Stimulated activated naive CD8-positive, alpha-beta T cell treated with anti-CD3 and anti-CD28 coated beads, Interleukin-15, amount 100 ng/mL, for 72 hours (primary cell): ENCODE results near the gene C10orf53.
"Not testable (repeated sequence)": the region's sequence is repeated elsewhere in the genome, so short reads cannot be mapped to it uniquely, and the experiment has no call there.

Source experiments
- ATAC-seq: fragments of 150-1000 bp; cut with Tn5 transposase; 2 replicates; pipeline ENCODE4 v1.10.0; 2021; ENCODE audit warnings: mild to moderate bottlenecking, moderate library complexity
- DNase-seq, 2 donors: peaks; one replicate each; pipeline ENCODE4 v3.0.0; 2021 to 2022
- H3K27ac Mint-ChIP-seq, 2 donors: one replicate each; pipeline ENCODE4 v1.8.0; 2022; ENCODE audit warnings: mild to moderate bottlenecking in 2 of 2, mixed read lengths in 2 of 2, moderate library complexity in 2 of 2
- H3K27me3 Mint-ChIP-seq: one replicate; pipeline ENCODE4 v1.8.0; 2022; ENCODE audit warnings: mixed read lengths
- H3K4me1 Mint-ChIP-seq: one replicate; pipeline ENCODE4 v1.8.0; 2022; ENCODE audit warnings: mild to moderate bottlenecking, mixed read lengths
- H3K4me3 Mint-ChIP-seq, 2 donors: one replicate each; pipeline ENCODE4 v1.8.0; 2022; ENCODE audit warnings: mild to moderate bottlenecking in 2 of 2, mixed read lengths in 2 of 2, moderate library complexity in 1 of 2
- H3K9me3 Mint-ChIP-seq, 2 donors: one replicate each; pipeline ENCODE4 v1.8.0; 2022; ENCODE audit warnings: mixed read lengths in 2 of 2

C10orf53 gene

DNA sequence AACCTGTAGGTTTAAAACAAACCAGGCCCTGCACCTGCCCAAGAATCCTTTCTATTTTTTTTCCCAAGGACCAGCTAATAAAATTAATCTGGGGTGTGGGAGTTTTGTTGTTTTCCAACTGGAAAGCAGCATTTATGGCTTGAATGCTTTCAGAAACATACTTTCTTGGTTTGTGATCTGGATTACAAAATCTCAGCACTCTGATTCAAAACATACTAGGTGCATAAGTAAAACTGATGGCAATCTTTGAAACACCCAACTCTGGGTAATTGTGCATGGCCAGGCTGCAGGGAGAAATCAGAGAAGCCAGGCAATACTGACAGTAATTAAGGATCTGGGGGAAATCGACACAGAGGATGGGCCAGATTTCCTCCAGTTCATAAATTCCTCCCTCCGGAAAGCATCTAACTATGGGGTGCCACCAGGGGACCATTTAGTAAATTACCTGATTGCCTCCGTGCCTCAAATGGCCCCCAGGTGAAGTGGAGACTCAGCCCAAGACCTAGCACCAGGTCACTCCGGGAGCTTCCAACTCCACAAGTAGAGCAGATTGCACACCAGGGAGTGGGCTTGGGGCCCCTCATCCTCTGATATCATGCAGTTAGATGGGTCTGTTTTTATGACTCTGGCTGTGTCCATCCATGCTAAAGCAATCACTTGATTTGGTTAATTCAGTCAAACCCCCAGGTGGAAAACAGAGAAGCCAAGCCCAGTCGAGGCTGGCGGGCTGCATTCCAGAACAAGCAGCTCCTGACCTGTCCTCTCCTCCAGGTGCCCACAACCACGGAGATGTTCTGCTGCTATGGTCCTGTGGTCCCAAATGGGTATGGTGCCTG lies 15.2 kb upstream of the C10orf53 start:
- H3K27me3 Mint-ChIP-seq = peaks cover 14% of the 10 kb centered on the region
- H3K27ac Mint-ChIP-seq = no peak overlapping the region
- H3K9me3 Mint-ChIP-seq = peaks cover 7 to 9% of the 10 kb centered on the region in 2 donors
- ATAC-seq (no peak), DNase-seq (no peak)
- H3K4me1 Mint-ChIP-seq = no peaks in the 10 kb centered on the region
- no peak overlapping the region for H3K4me3 Mint-ChIP-seq

DNA sequence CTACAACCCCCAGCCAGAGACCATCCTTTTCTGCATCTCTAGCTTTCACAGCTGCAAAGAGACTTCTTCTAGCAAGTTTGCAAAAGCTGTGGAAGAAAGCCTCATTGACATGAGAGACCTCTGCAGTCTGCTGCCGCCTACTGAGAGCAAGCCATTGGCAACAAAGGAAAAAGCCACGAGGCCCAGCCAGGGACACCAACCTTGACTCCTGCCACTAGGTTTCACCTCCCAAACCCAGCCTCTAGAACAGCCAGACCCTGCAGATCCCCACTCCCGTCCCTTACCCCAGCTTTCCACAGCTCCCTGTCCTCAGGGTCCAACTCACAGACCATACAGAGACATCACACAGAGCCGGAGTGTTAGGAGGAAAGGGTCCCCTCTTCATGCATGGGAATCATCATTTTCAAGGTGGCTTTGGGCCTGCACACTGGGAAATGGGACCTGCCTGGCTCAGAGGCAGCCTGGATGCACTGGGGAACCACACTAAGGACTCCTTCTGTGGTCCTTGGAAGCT lies 14.6 kb upstream of the C10orf53 start:
- Mint-ChIP-seq H3K27ac (no peak overlapping the region), H3K9me3 (peaks cover 2 to 3% of the 10 kb centered on the region in 2 donors), H3K4me3 (no peak overlapping the region), H3K4me1 (no peaks in the 10 kb centered on the region), H3K27me3 (peaks cover 14% of the 10 kb centered on the region)
- DNase-seq (no peak), ATAC-seq (no peak)

DNA sequence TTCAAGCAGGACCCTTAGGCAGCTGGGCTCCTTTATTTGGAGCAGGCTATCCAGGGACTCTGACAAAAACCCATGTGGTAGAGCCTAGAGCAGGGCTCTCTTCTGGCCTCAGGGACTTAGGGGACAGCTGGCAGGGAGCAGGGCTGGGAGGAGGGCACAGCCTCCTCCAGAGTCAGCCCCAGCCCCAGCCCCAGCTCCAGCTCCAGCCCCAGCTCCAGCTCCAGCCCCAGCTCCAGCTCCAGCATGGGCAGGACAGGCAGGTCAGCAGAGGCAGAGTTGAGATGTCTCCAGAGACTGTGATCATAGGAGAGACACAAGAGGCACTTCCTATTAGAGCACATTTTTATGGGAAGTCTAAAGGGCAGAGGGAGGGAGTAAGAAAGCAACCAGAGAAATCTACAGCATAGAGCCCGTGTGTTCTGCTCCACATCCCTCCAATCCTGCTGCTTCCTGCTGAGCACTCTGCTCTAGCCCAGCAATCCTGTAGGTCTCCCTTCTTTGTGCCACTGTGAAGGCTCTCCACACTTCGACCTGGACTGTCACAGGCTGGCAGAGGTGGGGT lies 13.3 kb upstream of the C10orf53 start:
- Mint-ChIP-seq H3K4me1 (no peaks in the 10 kb centered on the region), H3K27me3 (peaks cover 24% of the 10 kb centered on the region), H3K27ac (no peak overlapping the region), H3K4me3 (no peak overlapping the region), H3K9me3 (peaks cover 0 to 4% of the 10 kb centered on the region in 2 donors)
- ATAC-seq (no peak), DNase-seq (no peak)

DNA sequence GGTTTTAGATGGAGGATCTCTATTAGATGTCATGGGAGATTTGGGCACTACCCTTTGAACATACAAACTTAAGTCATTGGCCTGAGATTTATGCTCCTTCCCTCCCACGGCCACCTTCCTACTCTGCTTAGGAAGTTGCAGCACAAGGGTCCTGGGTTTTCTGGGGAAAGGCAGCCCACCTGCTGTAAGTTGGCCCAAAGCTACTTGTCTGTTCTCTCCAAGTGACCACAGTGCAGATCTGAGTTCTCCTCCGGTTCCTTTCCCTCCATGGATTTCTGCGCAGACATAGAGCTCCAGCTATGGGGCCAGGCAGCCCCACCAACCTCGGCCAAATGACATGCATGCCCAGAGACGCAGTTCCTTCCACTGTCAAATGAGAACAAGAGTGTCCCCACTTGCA lies 12.8 kb upstream of the C10orf53 start:
- DNase-seq (no peak), ATAC-seq (no peak)
- Mint-ChIP-seq H3K4me1 (no peaks in the 10 kb centered on the region), H3K9me3 (peaks cover 1 to 5% of the 10 kb centered on the region in 2 donors), H3K27ac (no peak overlapping the region), H3K27me3 (peaks cover 29% of the 10 kb centered on the region), H3K4me3 (no peak overlapping the region)

DNA sequence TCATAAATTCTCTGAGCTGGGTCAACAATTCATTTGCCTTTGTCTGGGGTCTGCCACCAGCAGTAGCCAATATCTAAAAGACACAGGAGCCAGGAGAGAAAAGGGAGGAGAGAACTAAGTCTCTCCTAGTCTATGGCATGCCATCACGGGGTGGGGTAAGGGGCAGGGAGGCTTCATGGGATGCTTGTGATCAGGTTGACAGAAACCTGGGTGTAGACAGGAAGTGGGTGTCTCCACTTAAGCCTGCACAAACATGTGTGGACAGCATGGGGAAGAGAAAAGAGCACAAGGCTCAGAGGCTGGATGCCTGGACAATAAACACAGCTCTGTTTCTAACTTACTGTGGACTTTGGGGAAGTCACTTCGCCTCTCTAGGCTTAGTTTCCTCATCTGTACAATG lies 11.5 kb upstream of the C10orf53 start:
- ATAC-seq (no peak), DNase-seq (no peak)
- Mint-ChIP-seq H3K27me3 (peaks cover 41% of the 10 kb centered on the region), H3K9me3 (peaks cover 5% of the 10 kb centered on the region in 2 donors), H3K4me1 (no peaks in the 10 kb centered on the region), H3K4me3 (no peak overlapping the region), H3K27ac (no peak overlapping the region)

DNA sequence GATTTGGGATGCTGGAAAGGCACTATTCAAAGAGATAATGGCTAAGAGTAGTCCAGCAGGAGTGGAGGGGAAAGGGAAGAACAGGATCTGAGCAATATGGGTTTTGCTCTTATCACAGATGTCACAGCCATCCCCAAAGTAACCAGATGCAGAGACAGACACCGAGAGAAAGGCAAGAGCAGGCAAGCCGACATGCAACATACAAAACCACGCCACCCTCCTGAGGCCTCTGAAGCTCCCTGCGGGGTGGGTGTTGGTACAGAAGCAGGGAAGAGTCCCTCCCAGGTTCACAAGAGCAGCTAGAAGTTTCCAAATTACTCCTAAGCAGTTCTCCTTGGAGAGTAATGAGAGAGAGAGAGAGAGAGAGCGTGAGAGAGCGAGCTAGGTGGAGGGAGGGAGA lies 10.8 kb upstream of the C10orf53 start:
- Mint-ChIP-seq H3K4me1 (no peaks in the 10 kb centered on the region), H3K9me3 (peaks cover 5 to 9% of the 10 kb centered on the region in 2 donors), H3K27ac (no peak overlapping the region), H3K4me3 (no peak overlapping the region), H3K27me3 (peaks cover 48% of the 10 kb centered on the region)
- ATAC-seq = no peak
- DNase-seq = no peak

DNA sequence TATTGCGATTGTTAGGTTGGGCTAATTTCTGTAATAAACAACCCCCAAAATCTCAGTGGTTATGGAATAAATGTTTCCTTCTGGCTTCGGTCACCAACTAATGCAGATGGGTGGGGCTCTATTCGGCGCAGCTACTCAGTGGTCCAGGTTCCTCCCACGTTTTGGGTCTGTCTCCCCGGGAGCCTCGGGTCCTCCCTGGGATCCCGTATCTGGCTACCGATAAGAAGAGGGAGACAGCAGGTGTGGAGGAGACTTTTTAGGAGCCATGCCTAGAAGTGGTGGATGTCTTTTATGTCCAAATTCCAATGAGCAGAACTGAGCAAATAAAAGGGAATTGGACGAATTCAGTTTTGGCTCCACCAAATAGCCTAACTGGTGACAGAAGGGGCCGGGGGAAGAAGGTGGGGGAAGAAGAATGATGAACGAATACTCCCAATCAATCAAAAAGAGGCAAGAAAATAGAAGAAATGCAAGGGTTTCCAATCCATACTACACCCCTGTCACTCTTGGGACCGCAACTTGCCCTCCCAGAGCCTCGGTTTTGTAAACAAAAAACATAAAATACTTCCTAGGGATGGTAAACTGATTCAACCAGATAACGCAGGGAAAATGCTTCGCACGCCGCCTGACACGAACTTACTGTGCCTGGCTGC lies 498 bp upstream of the C10orf53 start:
- no peaks in the 10 kb centered on the region for H3K4me1 Mint-ChIP-seq
- H3K27me3 Mint-ChIP-seq = peaks cover 73% of the 10 kb centered on the region
- peaks cover 7 to 39% of the 10 kb centered on the region in 2 donors for H3K9me3 Mint-ChIP-seq
- ATAC-seq (no peak), DNase-seq (no peak)
- H3K27ac Mint-ChIP-seq = no peak overlapping the region
- H3K4me3 Mint-ChIP-seq = peak overlapping the region in 1 of 2 donors; percentile 34

DNA sequence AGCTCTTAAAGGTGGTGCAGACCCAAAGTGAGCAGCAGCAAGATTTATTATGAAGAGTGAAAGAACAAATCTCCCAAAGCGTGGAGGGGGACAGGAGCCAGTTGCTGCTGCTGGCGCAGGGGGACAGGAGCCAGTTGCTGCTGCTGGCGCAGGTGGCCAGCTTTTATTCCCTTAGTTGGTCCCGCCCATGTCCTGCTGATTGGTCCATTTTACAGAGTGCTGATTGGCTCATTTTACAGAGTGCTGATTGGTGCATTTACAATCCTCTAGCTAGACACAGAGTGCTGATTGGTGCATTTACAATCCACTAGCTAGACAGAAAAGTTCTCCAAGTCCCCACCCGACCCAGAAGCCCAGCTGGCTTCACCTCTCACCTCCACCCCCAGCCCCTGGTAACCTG lies 3.0 kb downstream of the C10orf53 start:
- not testable (repeated sequence) for DNase-seq, H3K4me1 Mint-ChIP-seq, H3K4me3 Mint-ChIP-seq, ATAC-seq, H3K27ac Mint-ChIP-seq
- Mint-ChIP-seq H3K9me3 (peaks cover 7 to 41% of the 10 kb centered on the region in 2 donors), H3K27me3 (peaks cover 52% of the 10 kb centered on the region)

DNA sequence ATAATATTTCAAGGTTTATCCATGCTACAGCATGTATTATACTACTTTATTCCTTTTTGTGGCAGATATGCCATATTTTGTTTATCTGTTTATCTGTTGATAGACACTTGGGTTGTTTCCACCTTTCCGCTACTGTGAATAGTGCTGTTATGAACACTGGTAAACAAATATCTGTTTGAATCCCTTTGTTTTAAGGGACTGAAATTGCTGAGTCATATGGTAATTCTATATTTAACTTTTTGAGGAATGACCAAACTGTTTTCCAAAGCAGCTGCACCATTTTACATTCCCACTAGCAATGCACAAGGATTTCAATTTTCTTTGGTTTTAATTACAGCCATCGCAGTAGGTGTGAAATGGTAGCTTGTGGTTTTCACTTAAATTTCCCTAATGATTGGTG lies 3.4 kb downstream of the C10orf53 start:
- Mint-ChIP-seq H3K4me3 (no peak overlapping the region), H3K27me3 (peaks cover 52% of the 10 kb centered on the region), H3K9me3 (peaks cover 11 to 41% of the 10 kb centered on the region in 2 donors), H3K4me1 (no peaks in the 10 kb centered on the region), H3K27ac (no peak overlapping the region)
- ATAC-seq (no peak), DNase-seq (no peak)

DNA sequence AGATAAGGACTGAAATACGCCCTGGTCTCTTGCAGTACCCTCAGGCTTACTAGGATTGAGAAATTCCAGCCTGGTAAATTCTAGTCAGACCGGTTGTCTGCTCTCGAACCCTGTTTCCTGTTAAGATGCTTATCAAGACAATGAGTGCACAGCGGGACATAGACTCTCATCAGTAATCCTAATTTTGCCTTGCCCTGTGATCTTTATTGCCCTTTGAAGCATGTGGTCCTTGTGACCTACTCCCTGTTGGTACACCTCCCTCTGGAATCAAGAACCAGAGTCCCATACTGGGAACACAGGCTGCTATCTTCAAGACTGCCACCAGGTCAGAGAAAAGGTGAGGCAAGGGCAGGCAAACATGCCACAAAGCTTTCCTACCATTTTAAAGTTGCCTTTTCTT lies 7.2 kb downstream of the C10orf53 start:
- Mint-ChIP-seq H3K9me3 (peaks cover 13 to 17% of the 10 kb centered on the region in 2 donors), H3K27me3 (peaks cover 52% of the 10 kb centered on the region), H3K4me3 (no peak overlapping the region), H3K27ac (no peak overlapping the region), H3K4me1 (no peaks in the 10 kb centered on the region)
- no peak for ATAC-seq
- DNase-seq = no peak

DNA sequence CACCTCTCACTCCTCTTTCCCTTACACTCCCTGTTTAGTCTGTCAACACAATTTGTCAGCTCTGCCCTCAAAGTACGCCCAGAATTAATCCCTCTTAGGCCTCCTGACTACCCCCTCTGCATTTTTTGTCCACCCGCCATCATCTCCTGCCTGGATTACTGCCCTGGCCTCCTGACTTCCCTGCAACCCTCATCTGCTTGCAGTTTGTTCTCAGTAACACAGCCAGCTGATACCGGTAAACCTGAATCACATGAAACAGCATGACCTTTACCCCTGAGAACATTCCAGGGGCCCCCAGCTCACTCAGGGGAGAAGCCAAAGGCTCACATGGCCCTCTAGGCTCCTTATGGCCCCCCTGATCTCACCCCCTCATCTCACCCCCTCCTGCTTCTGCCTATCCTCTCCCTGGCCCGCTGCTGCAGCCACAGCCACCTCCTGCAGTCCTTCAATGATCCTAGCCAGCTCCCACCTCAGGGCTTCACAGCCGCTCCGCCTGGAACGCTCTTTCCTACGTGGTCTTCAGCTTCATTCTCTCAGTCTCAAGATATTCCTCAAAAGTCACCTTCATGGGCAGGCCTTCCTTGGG lies 8.9 kb downstream of the C10orf53 start:
- H3K4me1 Mint-ChIP-seq = no peaks in the 10 kb centered on the region
- H3K27ac Mint-ChIP-seq = no peak overlapping the region
- ATAC-seq (no peak), DNase-seq (no peak)
- peaks cover 9 to 13% of the 10 kb centered on the region in 2 donors for H3K9me3 Mint-ChIP-seq
- H3K27me3 Mint-ChIP-seq = peaks cover 55% of the 10 kb centered on the region
- H3K4me3 Mint-ChIP-seq = no peak overlapping the region

DNA sequence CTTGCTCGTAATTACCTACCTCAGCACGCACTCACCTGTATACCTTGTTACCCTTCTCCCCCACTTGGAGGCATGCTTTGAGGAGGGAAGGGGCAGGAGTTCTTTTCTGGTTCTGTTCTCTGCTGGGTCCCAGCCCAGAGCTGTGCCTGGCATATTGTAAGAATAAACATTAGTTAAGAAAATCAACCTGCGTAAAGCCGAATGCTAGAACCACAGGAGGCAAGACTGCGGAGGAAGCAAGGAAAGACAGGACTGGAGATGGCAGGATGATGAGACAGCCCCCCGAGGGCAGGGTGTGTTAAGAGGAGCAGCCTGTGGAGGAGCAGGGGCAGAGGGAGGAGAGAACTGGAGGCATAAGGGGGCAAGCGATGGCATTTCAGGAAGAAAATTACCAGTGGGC lies 9.5 kb downstream of the C10orf53 start:
- Mint-ChIP-seq H3K4me3 (no peak overlapping the region), H3K27me3 (peaks cover 55% of the 10 kb centered on the region), H3K9me3 (peaks cover 9 to 13% of the 10 kb centered on the region in 2 donors), H3K27ac (no peak overlapping the region), H3K4me1 (no peaks in the 10 kb centered on the region)
- DNase-seq (no peak), ATAC-seq (no peak)

DNA sequence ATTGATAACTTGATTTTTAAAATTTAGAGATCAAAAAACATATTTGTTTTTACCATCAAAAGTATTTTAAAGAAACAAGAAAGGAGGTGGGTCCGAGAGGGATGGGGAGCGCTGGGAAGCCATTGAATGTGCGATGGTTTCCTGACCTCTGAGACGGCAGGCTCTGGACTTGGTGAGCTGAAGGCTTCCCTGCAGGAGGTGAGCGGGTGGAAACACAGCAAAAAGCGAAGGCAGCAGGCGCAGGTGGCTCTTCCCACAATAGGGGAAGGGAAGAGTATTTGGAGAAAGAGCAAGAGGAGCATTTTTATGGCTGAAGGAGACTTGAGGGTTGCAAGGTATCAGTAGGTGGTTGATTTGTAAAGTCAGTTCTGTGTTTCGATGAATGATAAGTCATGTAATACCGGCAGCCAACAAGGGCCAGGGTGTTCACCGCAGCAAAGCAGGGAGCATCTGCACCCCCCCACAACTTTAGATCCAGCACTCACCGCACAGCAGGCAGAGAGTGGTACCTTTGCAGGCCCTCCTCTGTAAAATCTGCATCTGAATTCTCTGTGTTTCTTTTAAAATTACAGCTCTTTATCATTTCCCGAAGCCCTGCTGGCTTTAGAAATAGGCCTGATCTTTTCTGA lies 10.5 kb downstream of the C10orf53 start:
- DNase-seq (no peak), ATAC-seq (no peak)
- Mint-ChIP-seq H3K4me3 (no peak overlapping the region), H3K9me3 (peaks cover 9 to 13% of the 10 kb centered on the region in 2 donors), H3K4me1 (no peaks in the 10 kb centered on the region), H3K27ac (peak overlapping the region in 1 of 2 donors; percentile 14), H3K27me3 (peaks cover 55% of the 10 kb centered on the region)

DNA sequence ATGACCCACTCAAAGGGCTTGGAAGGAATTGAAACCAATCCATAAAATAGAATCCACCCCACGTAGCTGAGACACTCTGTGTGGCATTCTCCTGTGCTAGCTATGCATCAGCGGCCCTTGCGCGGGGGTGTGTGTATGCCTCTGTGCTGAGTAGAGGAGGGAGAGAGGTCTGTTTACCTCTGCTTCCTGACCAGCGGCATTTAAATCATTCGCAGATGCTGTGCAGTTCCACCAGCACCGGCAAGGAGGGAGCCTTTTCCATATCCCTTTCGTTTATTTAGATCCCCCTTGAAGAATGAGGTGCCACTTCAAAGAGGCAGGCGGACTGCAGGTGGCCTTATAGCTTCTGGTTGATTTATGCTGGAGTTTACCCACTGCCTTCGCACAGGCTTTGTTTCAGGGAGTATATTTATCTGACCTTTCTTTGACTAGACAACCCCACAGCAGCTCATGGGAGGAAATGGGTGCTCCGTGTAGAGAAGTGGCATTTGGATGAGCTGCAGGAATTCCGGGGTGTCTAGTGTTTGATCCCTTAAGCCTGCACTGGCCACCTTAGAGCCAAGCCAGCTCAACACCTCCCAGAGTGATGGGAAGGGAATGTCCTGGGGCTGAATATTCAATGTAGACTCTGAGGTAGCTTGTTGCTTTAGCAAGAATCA lies 11.4 kb downstream of the C10orf53 start:
- H3K9me3 Mint-ChIP-seq = peaks cover 9 to 13% of the 10 kb centered on the region in 2 donors
- DNase-seq = no peak
- no peaks in the 10 kb centered on the region for H3K4me1 Mint-ChIP-seq
- H3K4me3 Mint-ChIP-seq = no peak overlapping the region
- no peak for ATAC-seq
- H3K27ac Mint-ChIP-seq = no peak overlapping the region
- H3K27me3 Mint-ChIP-seq = peaks cover 55% of the 10 kb centered on the region

DNA sequence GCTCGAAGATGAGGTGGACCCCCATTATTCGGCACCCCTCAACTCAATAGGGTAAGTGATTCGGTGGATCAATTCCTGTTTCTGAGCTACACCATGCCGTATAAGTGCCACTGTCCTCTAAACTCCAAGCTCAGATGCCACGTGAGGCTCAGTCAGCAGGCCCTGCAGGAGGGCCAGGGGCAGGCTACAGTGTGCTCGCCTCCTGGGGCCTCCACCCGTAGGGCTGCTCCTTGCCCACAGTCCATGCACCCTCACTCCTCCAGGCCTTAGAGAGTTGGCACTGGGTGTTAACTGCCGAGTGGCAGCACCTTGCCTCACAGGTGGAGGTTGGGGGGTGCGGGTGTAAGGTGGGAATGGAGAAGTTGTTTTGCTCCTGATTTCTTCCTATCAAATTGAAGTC lies 12.1 kb downstream of the C10orf53 start:
- ATAC-seq = no peak
- no peak for DNase-seq
- no peaks in the 10 kb centered on the region for H3K4me1 Mint-ChIP-seq
- peaks cover 61% of the 10 kb centered on the region for H3K27me3 Mint-ChIP-seq
- no peak overlapping the region for H3K4me3 Mint-ChIP-seq
- H3K27ac Mint-ChIP-seq = no peak overlapping the region
- peaks cover 9 to 13% of the 10 kb centered on the region in 2 donors for H3K9me3 Mint-ChIP-seq
